CD14-positive monocyte (primary cell): ENCODE results near the gene NUPR1. TPM values are rescaled to one million over a fixed set of nuclear protein-coding genes. Genes with fewer than 3 reads are reported as not detected.

Experiments used
- DNase-seq, 3 donors: peaks; one replicate each; pipeline ENCODE4 v3.0.0-alpha.2; 2011 to 2022
- H2AFZ ChIP-seq: 2 replicates; pipeline ENCODE4 v1.6.0; 2012; ENCODE audit warnings: mild to moderate bottlenecking, low read depth, low read length, inconsistent platforms; ENCODE audit not compliant: insufficient read depth, poor library complexity, severe bottlenecking
- H3K27ac ChIP-seq, 2 donors: 1 replicate in 1 of 2; 2 replicates in 1 of 2; pipeline ENCODE4 v1.5.1; 2012 to 2013; ENCODE audit warnings: low read length in 2 of 2, control low read depth in 1 of 2, inconsistent platforms in 1 of 2, low read depth in 1 of 2, mild to moderate bottlenecking in 1 of 2
- H3K27me3 ChIP-seq, 2 donors: one replicate each; pipeline versions ENCODE4 v1.6.0 to v1.6.1; 2011 to 2013; ENCODE audit warnings: low read length in 2 of 2; ENCODE audit not compliant: control insufficient read depth in 2 of 2, insufficient read depth in 2 of 2
- H3K36me3 ChIP-seq, 2 donors: replicated peaks in 1 of 2; 1 replicate in 1 of 2; 2 replicates in 1 of 2; pipeline versions ENCODE4 v1.5.1 to v1.6.1; 2012 to 2013; ENCODE audit warnings: low read length in 2 of 2, control low read depth in 1 of 2, inconsistent platforms in 1 of 2, mild to moderate bottlenecking in 1 of 2; ENCODE audit not compliant: insufficient read depth in 2 of 2, control insufficient read depth in 1 of 2
- H3K4me1 ChIP-seq, 2 donors: 1 replicate in 1 of 2; 2 replicates in 1 of 2; pipeline versions ENCODE4 v1.5.1 to v1.6.1; 2012 to 2013; ENCODE audit warnings: low read length in 2 of 2, control low read depth in 1 of 2, inconsistent platforms in 1 of 2, mild to moderate bottlenecking in 1 of 2, moderate library complexity in 1 of 2; ENCODE audit not compliant: insufficient read depth in 2 of 2, control insufficient read depth in 1 of 2
- H3K4me2 ChIP-seq: replicated peaks from 2 replicates; pipeline ENCODE3; 2012; ENCODE audit warnings: low read length, moderate library complexity, mild to moderate bottlenecking; ENCODE audit not compliant: poor library complexity, severe bottlenecking; ENCODE audit errors: extremely low read depth
- H3K4me3 ChIP-seq, 3 experiments: fragments of 200-600 bp in 1 of 3; sonication (generic) in 1 of 3; replicated peaks in 1 of 3; 1 replicate in 2 of 3; 2 replicates in 1 of 3; pipeline ENCODE4 v1.5.1; 2011 to 2013; ENCODE audit warnings: low read length in 3 of 3, mild to moderate bottlenecking in 3 of 3, control low read depth in 2 of 3, low read depth in 2 of 3, inconsistent platforms in 1 of 3, moderate library complexity in 1 of 3
- H3K79me2 ChIP-seq: 2 replicates; pipeline ENCODE4 v1.6.0; 2012; ENCODE audit warnings: mild to moderate bottlenecking, control low read depth, inconsistent platforms, low read length, moderate library complexity; ENCODE audit not compliant: insufficient read depth
- H3K9ac ChIP-seq: 2 replicates; pipeline ENCODE4 v1.6.0; 2017; ENCODE audit warnings: low read length, mild to moderate bottlenecking; ENCODE audit not compliant: insufficient read depth, poor library complexity, severe bottlenecking
- H3K9me3 ChIP-seq, 2 donors: replicated peaks in 1 of 2; 1 replicate in 1 of 2; 2 replicates in 1 of 2; pipeline versions ENCODE4 v1.5.1 to v1.6.1; 2012 to 2013; ENCODE audit warnings: low read length in 2 of 2, control low read depth in 1 of 2; ENCODE audit not compliant: control insufficient read depth in 1 of 2, insufficient read depth in 1 of 2
- H4K20me1 ChIP-seq: 2 replicates; pipeline ENCODE4 v1.6.0; 2012; ENCODE audit warnings: mild to moderate bottlenecking, low read length, control low read depth, moderate library complexity; ENCODE audit not compliant: insufficient read depth
- H3K27ac Mint-ChIP-seq, 7 donors: one replicate each; pipeline ENCODE4 v1.8.0; 2020; ENCODE audit warnings: mild to moderate bottlenecking in 7 of 7, mixed read lengths in 7 of 7, moderate library complexity in 6 of 7, inconsistent platforms in 2 of 7
- H3K27me3 Mint-ChIP-seq, 3 donors: one replicate each; pipeline ENCODE4 v1.8.0; 2021 to 2022; ENCODE audit warnings: low read depth in 3 of 3, mild to moderate bottlenecking in 3 of 3, mixed read lengths in 3 of 3, moderate library complexity in 3 of 3, inconsistent platforms in 1 of 3
- H3K36me3 Mint-ChIP-seq, 2 donors: one replicate each; pipeline ENCODE4 v1.8.0; 2020; ENCODE audit warnings: mixed read lengths in 2 of 2, inconsistent platforms in 1 of 2, mild to moderate bottlenecking in 1 of 2
- H3K4me1 Mint-ChIP-seq: one replicate; pipeline ENCODE4 v1.8.0; 2020; ENCODE audit warnings: mild to moderate bottlenecking, mixed read lengths
- H3K4me3 Mint-ChIP-seq, 2 donors: one replicate each; pipeline ENCODE4 v1.8.0; 2020; ENCODE audit warnings: mild to moderate bottlenecking in 2 of 2, mixed read lengths in 2 of 2, moderate library complexity in 1 of 2
- H3K9me3 Mint-ChIP-seq, 7 donors: one replicate each; pipeline ENCODE4 v1.8.0; 2020 to 2022; ENCODE audit warnings: mixed read lengths in 7 of 7, mild to moderate bottlenecking in 6 of 7, moderate library complexity in 6 of 7, inconsistent platforms in 2 of 7
- CTCF ChIP-seq: fragments of 200-600 bp; IDR thresholded peaks from one replicate; pipeline ENCODE4 v1.8.0; 2022; ENCODE audit warnings: antibody characterized with exemption, mild to moderate bottlenecking
- WGBS: methylation state at CpG from one replicate; pipeline ENCODE4 v1.1.5; 2013; ENCODE audit warnings: missing lambda C conversion rate; ENCODE audit not compliant: insufficient coverage; 5-methylcytosine and 5-hydroxymethylcytosine counted together
- intact Hi-C, 2 donors: fragments of 100-400 bp; cut with micrococcal nuclease; formaldehyde crosslinking; loops; one replicate each; pipeline versions ENCODE4 v1.15.0 to v1.15.1; 2023
- polyA plus RNA-seq, 3 donors: library from polyadenylated mRNA; depleted of rRNA in 1 of 3; unstranded in 2 of 3; stranded (reverse) in 1 of 3; fragments of 300-500 nt in 2 of 3; fragments of >200 nt in 1 of 3; fragmentation: Illumina TruSeq in 2 of 3; gene quantifications; 1 replicate in 2 of 3; 2 replicates in 1 of 3; pipeline ENCODE4 v1.2.3, GENCODE V29; 2012 to 2021

The NUPR1 gene
- polyA plus RNA-seq, 3 donors = 0.01 to 1.9 TPM; not detected in 1

DNA sequence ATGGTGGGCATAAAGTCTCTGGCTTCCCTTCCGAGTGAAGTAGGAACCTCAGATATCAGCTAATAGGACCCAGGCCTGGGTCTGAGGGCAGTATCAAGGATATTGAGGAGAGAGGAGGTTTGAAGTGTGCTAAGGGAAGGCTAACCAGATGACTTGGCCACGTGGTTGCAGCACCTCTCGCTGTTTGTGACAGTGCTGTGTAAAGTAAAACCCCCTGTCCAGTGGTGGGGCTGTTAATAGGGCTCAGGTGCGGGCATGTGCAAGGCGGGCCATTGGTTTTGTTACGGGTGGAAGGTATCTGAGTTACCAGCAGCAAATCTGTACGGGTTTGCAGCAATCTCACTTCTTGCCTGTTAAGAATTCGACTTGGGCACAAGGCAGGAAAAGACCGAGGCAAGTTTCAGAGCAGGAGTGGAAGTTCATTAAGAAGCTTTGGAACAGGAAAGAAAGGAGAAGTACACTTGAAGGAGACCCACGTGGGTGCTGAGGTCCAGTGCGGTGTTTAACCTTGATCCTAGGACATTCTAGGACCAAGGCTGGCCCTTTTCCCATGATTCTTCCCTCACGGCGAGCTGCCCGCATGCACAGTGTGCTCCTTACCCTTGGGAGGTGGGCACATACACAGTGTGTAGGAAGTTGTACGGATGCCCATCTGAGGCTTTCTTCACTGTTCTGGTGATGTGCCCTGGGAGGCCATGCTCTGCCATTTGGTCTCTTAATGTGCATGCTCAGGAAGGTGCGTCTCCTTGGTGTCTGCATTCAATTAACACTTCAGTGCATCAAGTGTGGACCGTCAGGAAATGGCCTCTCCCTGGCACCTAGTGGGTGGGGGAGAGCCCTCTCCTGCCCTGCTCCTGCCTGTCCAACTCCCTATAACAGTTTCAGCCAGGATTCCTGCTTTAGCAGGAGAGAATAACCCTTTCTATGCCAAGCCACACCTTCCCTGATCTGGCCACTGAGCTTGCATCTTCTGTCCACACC lies 35.3 kb upstream of the NUPR1 start:
- peak overlapping the region; percentile 34 for H3K4me2 ChIP-seq
- no peaks in the 10 kb centered on the region for H3K27me3 ChIP-seq
- DNase-seq = peak in 2 of 3 donors; percentile 18 to 19
- H3K4me1 ChIP-seq = peaks cover 20 to 22% of the 10 kb centered on the region in 2 donors
- peaks cover 27% of the 10 kb centered on the region for H3K79me2 ChIP-seq
- intact Hi-C loops = no loop called here
- no peak overlapping the region for H2AFZ ChIP-seq
- Mint-ChIP-seq H3K9me3 (no peaks in the 10 kb centered on the region), H3K4me3 (peak overlapping the region in 1 of 2 donors; percentile 34), H3K4me1 (peaks cover 26% of the 10 kb centered on the region), H3K36me3 (peaks cover 18 to 20% of the 10 kb centered on the region in 2 donors), H3K27me3 (peaks cover 1 to 3% (median 2%) of the 10 kb centered on the region in 3 donors), H3K27ac (peak overlapping the region in 5 of 7 donors; percentile 3 to 84 (median 72))
- WGBS = 50% methylated on average over 15 of the region's 17 CpGs
- peak overlapping the region in 1 of 3 experiments; percentile 16 for H3K4me3 ChIP-seq
- peaks cover 40% of the 10 kb centered on the region for H4K20me1 ChIP-seq
- no peak for TF ChIP-seq CTCF
- no peaks in the 10 kb centered on the region for H3K9me3 ChIP-seq
- no peak overlapping the region for H3K9ac ChIP-seq
- H3K36me3 ChIP-seq = no peaks in the 10 kb centered on the region
- peak overlapping the region in 1 of 2 donors; percentile 9 for H3K27ac ChIP-seq

GRCh38 chr16:28572696-28573510 lies 34.1 kb upstream of the NUPR1 start:
- H3K9ac ChIP-seq = peak overlapping the region; percentile 32

More at GRCh38 chr16:28572696-28573510, 34.1 kb upstream of the NUPR1 start:
- Mint-ChIP-seq H3K27me3 (peaks cover 1 to 3% (median 2%) of the 10 kb centered on the region in 3 donors), H3K4me1 (peaks cover 26% of the 10 kb centered on the region), H3K27ac (peak overlapping the region in 5 of 7 donors; percentile 4 to 84 (median 43)), H3K36me3 (peaks cover 19 to 20% of the 10 kb centered on the region in 2 donors), H3K4me3 (peak overlapping the region in 1 of 2 donors; percentile 46), H3K9me3 (peaks cover 0 to 2% (median 0%) of the 10 kb centered on the region in 7 donors)
- WGBS = 58% methylated on average over 14 of the region's 15 CpGs
- Histone ChIP-seq H3K4me1 (peaks cover 20 to 22% of the 10 kb centered on the region in 2 donors), H4K20me1 (peaks cover 40% of the 10 kb centered on the region), H3K27ac (peak overlapping the region; percentile 9 to 32), H2AFZ (no peak overlapping the region), H3K9me3 (no peaks in the 10 kb centered on the region), H3K36me3 (no peaks in the 10 kb centered on the region), H3K4me2 (peak overlapping the region; percentile 34), H3K79me2 (peaks cover 24% of the 10 kb centered on the region), H3K27me3 (no peaks in the 10 kb centered on the region), H3K4me3 (peak overlapping the region in 1 of 3 experiments; percentile 16)
- peak in 2 of 3 donors; percentile 12 to 15 for DNase-seq
- TF ChIP-seq CTCF = no peak
- intact Hi-C loops = no loop called here
